Measurements from ENCODE around the gene RFX3.

The RFX3 gene

DNA sequence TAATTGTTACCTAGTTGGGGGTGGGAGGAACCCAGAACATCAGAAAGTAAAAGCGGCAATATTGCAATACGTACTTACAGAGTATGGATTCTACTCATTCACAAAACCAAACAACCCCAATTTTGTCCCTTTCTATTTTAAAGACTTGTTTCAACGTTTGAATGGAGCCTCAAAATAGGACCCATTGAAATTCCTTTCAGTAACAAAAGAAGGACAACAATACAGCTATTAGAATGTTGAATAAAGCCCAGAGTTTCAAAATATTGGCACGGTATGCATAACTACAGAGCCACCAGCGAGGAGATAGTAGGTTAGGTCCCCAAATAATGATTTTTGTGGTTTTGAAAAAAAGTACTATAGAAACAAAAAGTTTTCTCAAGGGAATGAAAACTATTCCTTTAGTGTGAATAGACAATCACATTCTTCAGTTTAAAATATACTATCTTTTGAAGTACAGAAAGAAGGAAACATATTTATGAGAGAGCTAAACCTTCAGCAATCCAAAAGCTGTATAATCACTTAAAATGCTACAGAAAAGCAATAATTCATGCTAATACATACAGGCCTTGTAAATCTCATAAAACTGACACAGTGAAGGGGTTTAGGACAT, 235.5 kb downstream of the RFX3 start:
- Histone ChIP-seq H3K9me3 (ENCODE audit: control insufficient read depth, insufficient read depth, low read length) (no peaks in the 10 kb centered on the region), H3K4me1 (ENCODE audit: control insufficient read depth, low read length) (no peaks in the 10 kb centered on the region), H4K20me1 (ENCODE audit: control insufficient read depth, insufficient read depth, low read depth, low read length) (no peaks in the 10 kb centered on the region), H3K36me3 (ENCODE audit: control insufficient read depth, low read length) (peaks cover 3% of the 10 kb centered on the region; the same call in 1 of the 2 replicates), H3K79me2 (ENCODE audit: control insufficient read depth, low read length) (no peaks in the 10 kb centered on the region), H3K27ac (ENCODE audit: low read depth, low read length) (no peak overlapping the region), H3K9me2 (replicated peaks; ENCODE audit: control insufficient read depth, low read length) (no peaks in the 10 kb centered on the region), H3K4me2 (ENCODE audit: low read length) (no peak overlapping the region), H3F3A (ENCODE audit: control insufficient read depth, insufficient read depth) (no peaks in the 10 kb centered on the region), H3K4me3 (ENCODE audit: low read length) (no peak overlapping the region), H3K27me3 (ENCODE audit: control insufficient read depth, low read length) (no peaks in the 10 kb centered on the region)
- no peak for TF ChIP-seq EZH2phosphoT487 (IDR thresholded peaks at IDR 0.05; ENCODE audit: borderline replicate concordance, low read length)
- TF ChIP-seq, protein P1, sequence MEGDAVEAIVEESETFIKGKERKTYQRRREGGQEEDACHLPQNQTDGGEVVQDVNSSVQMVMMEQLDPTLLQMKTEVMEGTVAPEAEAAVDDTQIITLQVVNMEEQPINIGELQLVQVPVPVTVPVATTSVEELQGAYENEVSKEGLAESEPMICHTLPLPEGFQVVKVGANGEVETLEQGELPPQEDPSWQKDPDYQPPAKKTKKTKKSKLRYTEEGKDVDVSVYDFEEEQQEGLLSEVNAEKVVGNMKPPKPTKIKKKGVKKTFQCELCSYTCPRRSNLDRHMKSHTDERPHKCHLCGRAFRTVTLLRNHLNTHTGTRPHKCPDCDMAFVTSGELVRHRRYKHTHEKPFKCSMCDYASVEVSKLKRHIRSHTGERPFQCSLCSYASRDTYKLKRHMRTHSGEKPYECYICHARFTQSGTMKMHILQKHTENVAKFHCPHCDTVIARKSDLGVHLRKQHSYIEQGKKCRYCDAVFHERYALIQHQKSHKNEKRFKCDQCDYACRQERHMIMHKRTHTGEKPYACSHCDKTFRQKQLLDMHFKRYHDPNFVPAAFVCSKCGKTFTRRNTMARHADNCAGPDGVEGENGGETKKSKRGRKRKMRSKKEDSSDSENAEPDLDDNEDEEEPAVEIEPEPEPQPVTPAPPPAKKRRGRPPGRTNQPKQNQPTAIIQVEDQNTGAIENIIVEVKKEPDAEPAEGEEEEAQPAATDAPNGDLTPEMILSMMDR (IDR thresholded peaks at IDR 0.05; ENCODE audit: low read depth, low read length, poor library complexity, severe bottlenecking) = no peak

DNA sequence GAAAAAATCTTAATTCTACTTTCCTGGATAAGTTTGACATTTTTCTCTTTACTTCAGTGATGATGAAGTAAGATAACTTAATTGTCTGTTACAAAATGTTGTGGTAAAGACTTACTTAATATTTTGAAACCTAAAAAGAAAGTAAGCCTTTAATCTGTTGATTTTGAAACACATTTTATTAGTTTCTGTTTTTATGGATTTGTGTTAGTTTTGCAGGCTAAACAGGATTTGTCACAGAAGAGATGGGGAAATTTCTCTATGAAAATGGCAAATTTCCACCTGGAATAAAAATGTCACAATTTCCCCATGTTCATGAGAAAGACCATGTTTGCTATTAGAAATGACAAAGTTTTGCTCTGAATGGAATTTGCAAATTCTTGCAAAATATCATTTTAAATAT, 237.1 kb downstream of the RFX3 start:
- H3K9me2 ChIP-seq (replicated peaks; ENCODE audit: control insufficient read depth, low read length) = no peaks in the 10 kb centered on the region
- no peaks in the 10 kb centered on the region for H3K79me2 ChIP-seq (ENCODE audit: control insufficient read depth, low read length)
- TF ChIP-seq, protein P1 (IDR thresholded peaks at IDR 0.05; ENCODE audit: low read depth, low read length, poor library complexity, severe bottlenecking) = no peak
- no peak for TF ChIP-seq EZH2phosphoT487 (IDR thresholded peaks at IDR 0.05; ENCODE audit: borderline replicate concordance, low read length)
- no peaks in the 10 kb centered on the region for H4K20me1 ChIP-seq (ENCODE audit: control insufficient read depth, insufficient read depth, low read depth, low read length)
- H3K4me3 ChIP-seq (ENCODE audit: low read length) = no peak overlapping the region
- H3K36me3 ChIP-seq (ENCODE audit: control insufficient read depth, low read length) = peaks cover 3% of the 10 kb centered on the region; the same call in 1 of the 2 replicates
- no peaks in the 10 kb centered on the region for H3F3A ChIP-seq (ENCODE audit: control insufficient read depth, insufficient read depth)
- H3K27me3 ChIP-seq (ENCODE audit: control insufficient read depth, low read length) = no peaks in the 10 kb centered on the region
- H3K9me3 ChIP-seq (ENCODE audit: control insufficient read depth, insufficient read depth, low read length) = no peaks in the 10 kb centered on the region
- no peak overlapping the region for H3K27ac ChIP-seq (ENCODE audit: low read depth, low read length)
- no peaks in the 10 kb centered on the region for H3K4me1 ChIP-seq (ENCODE audit: control insufficient read depth, low read length)
- H3K4me2 ChIP-seq (ENCODE audit: low read length) = no peak overlapping the region

DNA sequence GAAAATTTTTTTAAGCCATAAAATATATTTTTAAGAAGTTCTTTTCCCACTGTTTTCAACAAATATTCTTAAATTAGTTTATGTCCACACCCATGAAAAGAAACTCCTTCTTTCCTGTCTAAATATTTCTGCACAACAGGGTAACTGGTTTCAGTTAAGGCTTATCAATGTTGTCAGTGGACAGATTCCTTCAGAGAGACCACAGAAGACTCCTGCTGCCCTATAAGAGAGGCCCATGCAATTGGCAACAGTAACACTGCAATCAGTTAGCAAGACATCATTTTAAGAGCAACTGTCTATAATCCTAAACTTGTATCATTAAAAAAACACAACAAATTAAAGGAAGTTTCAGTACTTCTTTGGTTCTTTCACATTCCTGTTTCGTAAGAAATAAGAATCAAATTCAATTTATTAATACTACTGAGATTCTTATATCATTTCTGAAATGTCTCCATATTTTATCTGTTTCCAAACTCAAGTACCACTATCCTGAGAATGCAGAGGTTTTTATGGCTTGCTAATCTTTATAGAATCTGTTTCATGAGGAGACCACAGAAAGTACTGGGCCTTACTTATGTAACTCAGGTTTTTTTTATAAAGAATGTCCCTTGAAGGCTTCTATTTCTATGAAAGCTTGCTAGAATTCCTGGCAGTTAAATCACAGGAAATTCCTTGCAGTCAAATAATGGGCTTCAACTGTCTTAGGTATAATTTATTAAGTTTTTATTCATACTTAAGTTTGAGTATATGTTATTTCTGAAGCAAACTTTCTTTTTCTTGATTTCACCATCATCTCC, 240.2 kb downstream of the RFX3 start:
- TF ChIP-seq, protein P1 (IDR thresholded peaks at IDR 0.05; ENCODE audit: low read depth, low read length, poor library complexity, severe bottlenecking) = no peak
- TF ChIP-seq EZH2phosphoT487 (IDR thresholded peaks at IDR 0.05; ENCODE audit: borderline replicate concordance, low read length) = no peak

More for the DNA sequence above, 240.2 kb downstream of the RFX3 start:
- Histone ChIP-seq H3K79me2 (ENCODE audit: control insufficient read depth, low read length) (no peaks in the 10 kb centered on the region), H3K27me3 (ENCODE audit: control insufficient read depth, low read length) (no peaks in the 10 kb centered on the region), H3K36me3 (ENCODE audit: control insufficient read depth, low read length) (peaks cover 3% of the 10 kb centered on the region; the same call in 1 of the 2 replicates), H3K9me2 (replicated peaks; ENCODE audit: control insufficient read depth, low read length) (no peaks in the 10 kb centered on the region), H3K4me3 (ENCODE audit: low read length) (no peak overlapping the region), H3K4me2 (ENCODE audit: low read length) (no peak overlapping the region), H3K27ac (ENCODE audit: low read depth, low read length) (no peak overlapping the region), H3K9me3 (ENCODE audit: control insufficient read depth, insufficient read depth, low read length) (no peaks in the 10 kb centered on the region), H3K4me1 (ENCODE audit: control insufficient read depth, low read length) (no peaks in the 10 kb centered on the region), H3F3A (ENCODE audit: control insufficient read depth, insufficient read depth) (no peaks in the 10 kb centered on the region), H4K20me1 (ENCODE audit: control insufficient read depth, insufficient read depth, low read depth, low read length) (no peaks in the 10 kb centered on the region)

Measured in DOHH2 (cell line).